Measurements from ENCODE around the gene RIN1. TPM values are rescaled to one million over a fixed set of nuclear protein-coding genes. Genes with fewer than 3 reads are reported as not detected.

RIN1 gene
- total and polyA plus RNA-seq, 2 of the 13 experiments (the other 11 are each of a cell fraction or from before 2014, with no cell fraction given) = 2.4 to 4.1 TPM

DNA sequence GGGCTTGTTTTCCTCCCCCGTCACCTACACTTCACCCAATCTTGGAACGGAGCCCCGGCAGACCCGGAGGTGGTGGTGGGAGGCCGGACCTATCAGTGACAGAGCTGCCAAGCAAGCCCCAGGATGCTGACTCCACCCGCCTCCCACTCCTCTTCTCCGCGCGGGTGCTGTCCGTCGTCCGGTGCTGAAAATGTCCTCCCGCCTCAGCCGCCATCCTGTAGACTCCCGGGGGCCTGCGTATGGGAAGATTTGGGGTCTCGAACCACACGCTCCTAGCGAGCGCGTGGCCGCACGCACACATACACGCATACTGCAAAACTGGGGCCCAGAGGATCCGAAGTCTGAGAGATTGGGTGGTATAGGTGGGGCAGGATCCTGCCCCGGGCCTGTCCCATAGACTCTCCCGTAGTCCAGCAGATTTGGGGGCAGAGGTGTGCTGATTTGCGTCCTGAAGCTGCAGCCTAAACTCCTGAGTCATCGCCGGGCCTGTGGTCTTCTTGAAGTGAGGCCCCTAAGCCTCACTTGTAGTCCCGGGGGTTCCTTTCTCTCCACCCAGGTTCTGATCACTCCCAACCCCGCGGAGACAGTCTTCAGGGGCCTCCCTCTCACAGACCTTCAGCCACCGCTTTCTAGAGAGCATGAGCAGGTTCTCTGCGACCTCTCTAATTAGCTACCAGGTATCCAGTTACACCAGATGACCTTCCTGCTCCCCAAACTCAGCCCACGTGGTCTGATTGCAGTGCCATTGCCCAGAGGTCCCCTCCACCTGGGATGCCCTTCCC lies 46.5 kb downstream of the RIN1 start (continued):
- TF ChIP-seq FOXA1 (IDR thresholded peaks at IDR 0.05) (no peak), FOXA1 (CRISPR knock-in tag; IDR thresholded peaks at IDR 0.05) (no peak), CC2D1A (CRISPR knock-in tag; IDR thresholded peaks at IDR 0.05) (no peak), MXI1 (IDR thresholded peaks at IDR 0.05; ENCODE audit: borderline replicate concordance, low read depth, low read length) (peak; percentile 92; the same call in 2 of the 3 replicates), CAMTA2 (CRISPR knock-in tag; IDR thresholded peaks at IDR 0.05; ENCODE audit: borderline replicate concordance) (no peak; the same call in 1 of the 2 replicates), YEATS4 (CRISPR knock-in tag; IDR thresholded peaks at IDR 0.05; ENCODE audit: borderline replicate concordance) (no peak), FOXK1 (CRISPR knock-in tag; IDR thresholded peaks at IDR 0.05; ENCODE audit: borderline replicate concordance, low read depth) (peak; percentile 46; the same call in 1 of the 2 replicates), KAT8 (CRISPR knock-in tag; IDR thresholded peaks at IDR 0.05) (no peak), HNRNPL (IDR thresholded peaks at IDR 0.05; ENCODE audit: low read depth, low read length) (no peak), GABPA (IDR thresholded peaks at IDR 0.05; ENCODE audit: low read depth, low read length) (no peak), GABPA (CRISPR knock-in tag; IDR thresholded peaks at IDR 0.05; ENCODE audit: low read depth) (no peak), CHCHD3 (CRISPR knock-in tag; IDR thresholded peaks at IDR 0.05) (peak; percentile 90; the same call in 1 of the 2 replicates), SALL2 (CRISPR knock-in tag; IDR thresholded peaks at IDR 0.05) (0 out of 2 replicates have a peak, but pooled peaks have one; percentile 15), NFIB (CRISPR knock-in tag; IDR thresholded peaks at IDR 0.05; ENCODE audit: borderline replicate concordance) (no peak), HNF4G (IDR thresholded peaks at IDR 0.05; ENCODE audit: borderline replicate concordance, low read depth, low read length) (no peak), HNF4G (CRISPR knock-in tag; IDR thresholded peaks at IDR 0.05; ENCODE audit: borderline replicate concordance, low read depth) (no peak)
- TF ChIP-seq, protein P1, sequence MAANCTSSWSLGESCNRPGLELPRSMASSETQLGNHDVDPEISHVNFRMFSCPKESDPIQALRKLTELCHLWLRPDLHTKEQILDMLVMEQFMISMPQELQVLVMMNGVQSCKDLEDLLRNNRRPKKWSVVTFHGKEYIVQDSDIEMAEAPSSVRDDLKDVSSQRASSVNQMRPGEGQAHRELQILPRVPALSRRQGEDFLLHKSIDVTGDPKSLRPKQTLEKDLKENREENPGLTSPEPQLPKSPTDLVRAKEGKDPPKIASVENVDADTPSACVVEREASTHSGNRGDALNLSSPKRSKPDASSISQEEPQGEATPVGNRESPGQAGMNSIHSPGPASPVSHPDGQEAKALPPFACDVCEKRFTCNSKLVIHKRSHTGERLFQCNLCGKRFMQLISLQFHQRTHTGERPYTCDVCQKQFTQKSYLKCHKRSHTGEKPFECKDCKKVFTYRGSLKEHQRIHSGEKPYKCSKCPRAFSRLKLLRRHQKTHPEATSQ (CRISPR knock-in tag; IDR thresholded peaks at IDR 0.05; ENCODE audit: borderline replicate concordance) = 0 out of 2 replicates have a peak, but pooled peaks have one; percentile 39
- TF ChIP-seq, protein P2, sequence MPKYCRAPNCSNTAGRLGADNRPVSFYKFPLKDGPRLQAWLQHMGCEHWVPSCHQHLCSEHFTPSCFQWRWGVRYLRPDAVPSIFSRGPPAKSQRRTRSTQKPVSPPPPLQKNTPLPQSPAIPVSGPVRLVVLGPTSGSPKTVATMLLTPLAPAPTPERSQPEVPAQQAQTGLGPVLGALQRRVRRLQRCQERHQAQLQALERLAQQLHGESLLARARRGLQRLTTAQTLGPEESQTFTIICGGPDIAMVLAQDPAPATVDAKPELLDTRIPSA (CRISPR knock-in tag; IDR thresholded peaks at IDR 0.05; ENCODE audit: borderline replicate concordance) = 0 out of 2 replicates have a peak, but pooled peaks have one; percentile 28
- TF ChIP-seq, protein P3, sequence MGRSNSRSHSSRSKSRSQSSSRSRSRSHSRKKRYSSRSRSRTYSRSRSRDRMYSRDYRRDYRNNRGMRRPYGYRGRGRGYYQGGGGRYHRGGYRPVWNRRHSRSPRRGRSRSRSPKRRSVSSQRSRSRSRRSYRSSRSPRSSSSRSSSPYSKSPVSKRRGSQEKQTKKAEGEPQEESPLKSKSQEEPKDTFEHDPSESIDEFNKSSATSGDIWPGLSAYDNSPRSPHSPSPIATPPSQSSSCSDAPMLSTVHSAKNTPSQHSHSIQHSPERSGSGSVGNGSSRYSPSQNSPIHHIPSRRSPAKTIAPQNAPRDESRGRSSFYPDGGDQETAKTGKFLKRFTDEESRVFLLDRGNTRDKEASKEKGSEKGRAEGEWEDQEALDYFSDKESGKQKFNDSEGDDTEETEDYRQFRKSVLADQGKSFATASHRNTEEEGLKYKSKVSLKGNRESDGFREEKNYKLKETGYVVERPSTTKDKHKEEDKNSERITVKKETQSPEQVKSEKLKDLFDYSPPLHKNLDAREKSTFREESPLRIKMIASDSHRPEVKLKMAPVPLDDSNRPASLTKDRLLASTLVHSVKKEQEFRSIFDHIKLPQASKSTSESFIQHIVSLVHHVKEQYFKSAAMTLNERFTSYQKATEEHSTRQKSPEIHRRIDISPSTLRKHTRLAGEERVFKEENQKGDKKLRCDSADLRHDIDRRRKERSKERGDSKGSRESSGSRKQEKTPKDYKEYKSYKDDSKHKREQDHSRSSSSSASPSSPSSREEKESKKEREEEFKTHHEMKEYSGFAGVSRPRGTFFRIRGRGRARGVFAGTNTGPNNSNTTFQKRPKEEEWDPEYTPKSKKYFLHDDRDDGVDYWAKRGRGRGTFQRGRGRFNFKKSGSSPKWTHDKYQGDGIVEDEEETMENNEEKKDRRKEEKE (IDR thresholded peaks at IDR 0.05) = no peak

All from HepG2 (cell line).